HCT116 (cell line): ENCODE results near the gene FBXO11.

Source experiments
- CEBPB ChIP-seq: IDR thresholded peaks from 2 replicates; pipeline ENCODE4 v1.6.1; 2012; ENCODE audit warnings: low read depth
- CTCF ChIP-seq, 3 experiments: fragments of 200-600 bp in 1 of 3; sonication (generic) in 1 of 3; IDR thresholded peaks in 2 of 3; conservative IDR thresholded peaks in 1 of 3; 2 replicates each; pipeline ENCODE4 v1.5.1; 2012 to 2017; ENCODE audit warnings: low read depth in 2 of 3, low read length in 2 of 3, antibody characterized with exemption in 1 of 3, borderline replicate concordance in 1 of 3, control low read depth in 1 of 3, mild to moderate bottlenecking in 1 of 3, mixed read lengths in 1 of 3, mixed run types in 1 of 3, moderate library complexity in 1 of 3; ENCODE audit not compliant: insufficient read depth in 1 of 3
- EZH2 ChIP-seq: fragments of 200-600 bp; sonication (generic); IDR thresholded peaks from 2 replicates; pipeline ENCODE4 v1.6.1; 2017; ENCODE audit warnings: antibody characterized with exemption, mixed run types
- EZH2phosphoT487 ChIP-seq: fragments of 200-600 bp; IDR thresholded peaks from 2 replicates; pipeline ENCODE4 v1.6.1; 2018; ENCODE audit warnings: antibody characterized with exemption, borderline replicate concordance
- JUND ChIP-seq: IDR thresholded peaks from 2 replicates; pipeline ENCODE4 v1.6.1; 2012
- MAX ChIP-seq: IDR thresholded peaks from 2 replicates; pipeline ENCODE4 v1.6.1; 2012
- POLR2A ChIP-seq: IDR thresholded peaks from 2 replicates; pipeline ENCODE4 v1.7.0; 2011; ENCODE audit warnings: borderline replicate concordance; ENCODE audit not compliant: insufficient read depth, insufficient read length; ENCODE audit errors: extremely low read depth
- POLR2AphosphoS5 ChIP-seq: IDR thresholded peaks from 2 replicates; pipeline ENCODE4 v1.6.1; 2011; ENCODE audit warnings: mild to moderate bottlenecking, low read depth, low read length, moderate library complexity
- RAD21 ChIP-seq: IDR thresholded peaks from 2 replicates; pipeline ENCODE4 v1.6.1; 2012; ENCODE audit warnings: low read depth, mild to moderate bottlenecking
- REST ChIP-seq: IDR thresholded peaks from 2 replicates; pipeline ENCODE4 v1.6.1; 2012; ENCODE audit warnings: low read depth
- ZBTB33 ChIP-seq: IDR thresholded peaks from 2 replicates; pipeline ENCODE4 v1.6.1; 2011; ENCODE audit warnings: mild to moderate bottlenecking, low read length, moderate library complexity; ENCODE audit not compliant: insufficient replicate concordance; ENCODE audit errors: extremely low read depth
- ZFX ChIP-seq: fragments of 450-650 bp; IDR thresholded peaks from 2 replicates; pipeline ENCODE4 v1.6.1; 2017
- ZNF274 ChIP-seq: fragments of 200-500 bp; sonication (Bioruptor generic); IDR thresholded peaks from 2 replicates; pipeline ENCODE4 v1.6.1; 2014; ENCODE audit warnings: mild to moderate bottlenecking, low read depth, low read length, inconsistent platforms

- TF ChIP-seq CTCF (IDR thresholded peaks at IDR 0.05 in 2 of 3, conservative IDR thresholded peaks at IDR 0.05 in 1 of 3; ENCODE audit: borderline replicate concordance in 1 of 3, insufficient read depth in 1 of 3, low read depth in 2 of 3, low read length in 2 of 3) (no peak), POLR2AphosphoS5 (no peak), CEBPB (no peak), POLR2A (no peak), ZNF274 (no peak), MAX (no peak), EZH2 (no peak), JUND (no peak), ZBTB33 (no peak), ZFX (no peak), EZH2phosphoT487 (no peak), RAD21 (no peak), REST (no peak)
These were observed 87.5 kb downstream of the FBXO11 start for GRCh38 chr2:47818777-47819176.
